SHP77 treated with DMSO at 0.1 percent for 48 hours (cell line): ENCODE measurements around the gene ZFYVE21.
"Not testable (repeated sequence)": the region's sequence is repeated elsewhere in the genome, so short reads cannot be mapped to it uniquely, and the experiment has no call there.

Experiments
- DNase-seq: peaks from one replicate; lab custom pipeline; 2025; lab: John Stamatoyannopoulos, UW

The ZFYVE21 gene

DNA sequence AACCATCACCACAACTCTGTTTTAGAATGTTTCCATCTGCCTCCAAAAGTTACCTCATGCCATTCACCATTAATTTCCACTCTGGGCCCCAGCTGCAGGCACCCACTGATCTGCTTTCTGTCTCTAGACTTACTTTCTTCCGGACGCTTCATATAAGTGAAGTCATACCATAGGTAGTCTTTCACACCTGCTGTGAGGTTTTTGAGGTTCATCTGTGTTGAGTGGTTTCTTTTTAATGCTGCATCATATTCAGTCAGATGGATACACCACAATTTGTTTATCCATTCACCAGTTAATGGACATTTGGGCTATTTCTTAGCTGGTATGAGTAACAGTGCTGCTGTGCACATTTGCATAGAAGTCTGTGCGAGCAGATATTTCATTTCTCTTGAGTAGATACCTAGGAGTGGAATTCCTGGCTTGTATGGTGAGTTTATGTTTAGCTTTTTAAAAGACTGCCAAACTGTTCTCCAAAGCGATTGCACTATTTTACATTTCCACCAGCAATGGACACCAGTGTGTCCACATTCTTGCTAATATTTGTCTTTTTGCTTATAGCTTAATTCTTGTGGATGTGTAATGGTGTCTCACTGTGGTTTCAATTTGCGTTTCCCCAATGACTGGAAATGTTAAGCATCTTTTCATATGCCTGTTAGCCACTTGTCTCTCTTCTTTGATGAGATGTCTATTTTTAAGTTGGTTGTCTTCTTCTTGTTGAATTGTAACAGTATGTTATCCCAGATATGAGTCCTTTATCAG lies 48.3 kb downstream of the ZFYVE21 start:
- DNase-seq, result no peak

DNA sequence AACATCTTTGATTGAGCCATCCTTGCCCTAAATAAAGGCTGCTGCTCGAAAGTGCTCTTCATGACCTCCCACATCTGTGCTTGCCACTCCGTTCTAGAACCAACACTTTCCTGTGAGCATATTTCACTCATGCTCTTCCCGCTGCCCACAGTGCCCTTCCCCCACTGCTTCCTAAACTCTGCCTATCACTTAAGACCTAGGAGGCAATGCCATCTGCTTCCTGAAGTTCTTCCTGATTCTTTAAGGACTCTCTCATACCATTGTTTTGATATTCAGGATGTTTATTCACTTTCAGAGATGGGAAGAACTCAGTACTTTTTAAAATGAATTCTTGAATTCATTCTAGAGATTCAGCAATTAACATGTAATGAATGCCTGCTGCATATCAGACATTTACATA lies 49.9 kb downstream of the ZFYVE21 start:
- DNase-seq, result no peak

GRCh38 chr14:103767336-103767894 lies 51.8 kb downstream of the ZFYVE21 start:
- no peak for DNase-seq

- no peak for DNase-seq
Observed at GRCh38 chr14:103770500-103770899, 54.9 kb downstream of the ZFYVE21 start.

- DNase-seq, result no peak
Observed at GRCh38 chr14:103770902-103771301, 55.3 kb downstream of the ZFYVE21 start.

DNA sequence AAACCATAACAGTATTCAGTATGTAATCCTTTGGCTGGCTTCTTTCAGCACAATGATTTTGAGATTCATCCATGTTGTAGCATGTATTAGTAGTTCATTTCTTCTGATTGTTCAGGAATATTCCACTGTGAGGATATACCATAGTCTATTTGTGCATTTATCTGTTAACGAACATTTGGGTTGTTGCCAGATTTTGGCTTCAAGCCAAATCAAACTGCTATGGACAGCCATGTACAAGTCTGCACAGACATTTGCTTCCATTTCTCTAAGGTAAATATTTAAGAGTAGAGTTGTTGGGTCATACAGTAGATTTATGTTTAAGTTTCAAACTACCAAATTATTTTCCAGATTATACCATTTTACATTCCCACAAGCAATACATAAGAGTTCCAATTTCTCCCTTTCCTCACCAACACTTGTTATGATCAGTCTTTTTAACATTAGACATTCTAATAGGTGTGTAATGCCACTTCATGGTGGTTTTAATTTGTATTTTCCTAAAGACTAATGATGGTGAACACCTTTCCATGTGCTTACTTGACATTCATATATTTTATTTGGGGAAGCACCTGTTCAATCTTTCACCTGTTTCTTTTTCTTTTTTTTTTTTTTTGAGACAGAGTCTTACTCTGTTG lies 56.6 kb downstream of the ZFYVE21 start:
- DNase-seq, result no peak

GRCh38 chr14:103773521-103773920 lies 57.9 kb downstream of the ZFYVE21 start:
- no peak for DNase-seq

- DNase-seq, result no peak
Observed at GRCh38 chr14:103775506-103775905, 59.9 kb downstream of the ZFYVE21 start.

- not testable (repeated sequence) for DNase-seq
Observed at GRCh38 chr14:103776319-103776718, 60.7 kb downstream of the ZFYVE21 start.

DNA sequence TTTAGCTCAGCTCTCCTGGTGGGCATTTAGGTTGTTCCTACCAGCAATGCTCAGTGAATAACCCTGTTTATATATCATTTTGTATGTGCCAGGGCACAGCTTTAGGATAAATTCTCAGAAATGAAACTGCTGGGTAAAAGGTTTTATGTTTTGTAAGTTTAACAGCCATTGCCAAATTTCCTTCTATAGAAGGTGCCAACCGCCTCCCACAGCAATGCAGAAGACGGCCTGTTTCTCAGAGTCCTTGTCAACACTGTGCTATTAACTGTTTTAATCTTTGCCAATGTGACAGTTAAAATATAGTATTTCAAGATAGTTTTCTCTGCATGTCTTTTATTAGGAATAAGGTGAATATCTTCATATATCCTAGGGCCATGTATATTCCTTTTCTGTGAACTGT lies 66.8 kb downstream of the ZFYVE21 start:
- DNase-seq, result no peak
